ENCODE results near the gene SSH2. TPM values are rescaled to one million over a fixed set of nuclear protein-coding genes. Genes with fewer than 3 reads are reported as not detected.

The SSH2 gene
- total and polyA plus RNA-seq, 9 of the 15 experiments (the other 6 are each of a cell fraction or from before 2014, with no cell fraction given) = 3.9 to 16.1 (median 10.2) TPM

DNA sequence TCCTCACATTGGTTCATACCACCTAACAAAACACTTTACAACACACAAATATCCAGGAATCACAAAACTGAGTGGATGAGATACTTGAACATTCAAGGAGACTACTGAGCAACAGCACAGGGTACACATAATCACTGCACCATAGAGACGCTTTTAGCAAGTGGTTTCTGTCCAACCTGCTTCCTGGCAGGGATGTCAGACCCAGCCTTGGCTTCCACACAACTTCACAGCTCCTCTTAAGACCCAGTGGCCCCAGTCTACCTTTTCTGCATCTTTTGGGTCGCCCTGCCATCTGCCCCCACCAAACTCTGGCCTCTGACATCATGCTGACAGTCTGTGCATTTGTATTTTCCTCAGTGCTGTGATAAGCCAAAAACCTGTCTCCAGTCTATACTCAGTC, 301.4 kb downstream of the SSH2 start:
- H3K27ac ChIP-seq (ENCODE audit: extremely low read depth, low read depth, low read length) = no peak overlapping the region
- in situ Hi-C loops (cut with MboI) = no loop called here
- ChIA-PET CTCF (ENCODE audit: low intra/inter-chr PET ratio) (no interaction called here), POLR2A (interaction anchor here (0.6 to 1.9 kb wide), 3 partner anchors 11 to 527 kb away, joined by 3 to 5 read pairs (median 3); no protein-coding TSS in a partner anchor)
- H3K9me3 ChIP-seq (replicated peaks; ENCODE audit: control insufficient read depth, insufficient read depth, low read depth, low read length) = no peaks in the 10 kb centered on the region
- H3K4me3 ChIP-seq = no peak overlapping the region
- BruUV-seq (replicated peaks) = no TSS peak
- FAIRE-seq (no peak), DNase-seq (ENCODE audit: extremely low read depth in 1 of 4, low spot score in 3 of 4) (no peak), ATAC-seq (no peak)
- no peak overlapping the region for H3K9ac ChIP-seq (ENCODE audit: insufficient read depth in 1 of 2, low read depth in 2 of 2, low read length in 2 of 2)
- no peaks in the 10 kb centered on the region for H4K20me1 ChIP-seq (replicated peaks; ENCODE audit: control insufficient read depth, insufficient read depth, low read length)
- intact Hi-C loops (cut with micrococcal nuclease) = no loop called here
- H3K9me1 ChIP-seq (ENCODE audit: control insufficient read depth, insufficient read depth, low read length) = no peaks in the 10 kb centered on the region
- WGBS (ENCODE audit: insufficient coverage, low coverage, missing lambda C conversion rate) = 4% methylated on average over 2 of the region's 2 CpGs
- peaks cover 0 to 1% of the 10 kb centered on the region in 2 experiments; a peak in 2 of 5 replicates for H3K4me1 ChIP-seq (replicated peaks in 1 of 2; ENCODE audit: control insufficient read depth in 2 of 2, insufficient read depth in 2 of 2, low read length in 2 of 2)
- no peaks in the 10 kb centered on the region for H3K27me3 ChIP-seq (ENCODE audit: control insufficient read depth in 2 of 2, insufficient read depth in 2 of 2, low read length in 2 of 2)
- no peaks in the 10 kb centered on the region for H3K79me2 ChIP-seq (ENCODE audit: control insufficient read depth, insufficient read depth, low read length)
- TF ChIP-seq FOXK1 (CRISPR knock-in tag; IDR thresholded peaks at IDR 0.05; ENCODE audit: borderline replicate concordance) (no peak), ZNF143 (CRISPR knock-in tag; IDR thresholded peaks at IDR 0.05) (no peak), ESRRB (CRISPR knock-in tag; IDR thresholded peaks at IDR 0.05; ENCODE audit: borderline replicate concordance) (no peak), PHTF2 (CRISPR knock-in tag; IDR thresholded peaks at IDR 0.05) (no peak), PTBP1 (IDR thresholded peaks at IDR 0.05; ENCODE audit: low read depth, low read length) (no peak), SIX5 (IDR thresholded peaks at IDR 0.05; ENCODE audit: borderline replicate concordance in 1 of 2, insufficient read depth in 1 of 2, low read depth in 1 of 2, low read length in 2 of 2) (no peak), ZNF232 (CRISPR knock-in tag; IDR thresholded peaks at IDR 0.05) (no peak)
- TF ChIP-seq, protein P1, sequence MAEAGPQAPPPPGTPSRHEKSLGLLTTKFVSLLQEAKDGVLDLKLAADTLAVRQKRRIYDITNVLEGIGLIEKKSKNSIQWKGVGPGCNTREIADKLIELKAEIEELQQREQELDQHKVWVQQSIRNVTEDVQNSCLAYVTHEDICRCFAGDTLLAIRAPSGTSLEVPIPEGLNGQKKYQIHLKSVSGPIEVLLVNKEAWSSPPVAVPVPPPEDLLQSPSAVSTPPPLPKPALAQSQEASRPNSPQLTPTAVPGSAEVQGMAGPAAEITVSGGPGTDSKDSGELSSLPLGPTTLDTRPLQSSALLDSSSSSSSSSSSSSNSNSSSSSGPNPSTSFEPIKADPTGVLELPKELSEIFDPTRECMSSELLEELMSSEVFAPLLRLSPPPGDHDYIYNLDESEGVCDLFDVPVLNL (CRISPR knock-in tag; IDR thresholded peaks at IDR 0.05; ENCODE audit: low read depth) = no peak
- TF ChIP-seq, protein P2, sequence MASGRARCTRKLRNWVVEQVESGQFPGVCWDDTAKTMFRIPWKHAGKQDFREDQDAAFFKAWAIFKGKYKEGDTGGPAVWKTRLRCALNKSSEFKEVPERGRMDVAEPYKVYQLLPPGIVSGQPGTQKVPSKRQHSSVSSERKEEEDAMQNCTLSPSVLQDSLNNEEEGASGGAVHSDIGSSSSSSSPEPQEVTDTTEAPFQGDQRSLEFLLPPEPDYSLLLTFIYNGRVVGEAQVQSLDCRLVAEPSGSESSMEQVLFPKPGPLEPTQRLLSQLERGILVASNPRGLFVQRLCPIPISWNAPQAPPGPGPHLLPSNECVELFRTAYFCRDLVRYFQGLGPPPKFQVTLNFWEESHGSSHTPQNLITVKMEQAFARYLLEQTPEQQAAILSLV (tag; IDR thresholded peaks at IDR 0.05) = no peak
- TF ChIP-seq, protein P3, sequence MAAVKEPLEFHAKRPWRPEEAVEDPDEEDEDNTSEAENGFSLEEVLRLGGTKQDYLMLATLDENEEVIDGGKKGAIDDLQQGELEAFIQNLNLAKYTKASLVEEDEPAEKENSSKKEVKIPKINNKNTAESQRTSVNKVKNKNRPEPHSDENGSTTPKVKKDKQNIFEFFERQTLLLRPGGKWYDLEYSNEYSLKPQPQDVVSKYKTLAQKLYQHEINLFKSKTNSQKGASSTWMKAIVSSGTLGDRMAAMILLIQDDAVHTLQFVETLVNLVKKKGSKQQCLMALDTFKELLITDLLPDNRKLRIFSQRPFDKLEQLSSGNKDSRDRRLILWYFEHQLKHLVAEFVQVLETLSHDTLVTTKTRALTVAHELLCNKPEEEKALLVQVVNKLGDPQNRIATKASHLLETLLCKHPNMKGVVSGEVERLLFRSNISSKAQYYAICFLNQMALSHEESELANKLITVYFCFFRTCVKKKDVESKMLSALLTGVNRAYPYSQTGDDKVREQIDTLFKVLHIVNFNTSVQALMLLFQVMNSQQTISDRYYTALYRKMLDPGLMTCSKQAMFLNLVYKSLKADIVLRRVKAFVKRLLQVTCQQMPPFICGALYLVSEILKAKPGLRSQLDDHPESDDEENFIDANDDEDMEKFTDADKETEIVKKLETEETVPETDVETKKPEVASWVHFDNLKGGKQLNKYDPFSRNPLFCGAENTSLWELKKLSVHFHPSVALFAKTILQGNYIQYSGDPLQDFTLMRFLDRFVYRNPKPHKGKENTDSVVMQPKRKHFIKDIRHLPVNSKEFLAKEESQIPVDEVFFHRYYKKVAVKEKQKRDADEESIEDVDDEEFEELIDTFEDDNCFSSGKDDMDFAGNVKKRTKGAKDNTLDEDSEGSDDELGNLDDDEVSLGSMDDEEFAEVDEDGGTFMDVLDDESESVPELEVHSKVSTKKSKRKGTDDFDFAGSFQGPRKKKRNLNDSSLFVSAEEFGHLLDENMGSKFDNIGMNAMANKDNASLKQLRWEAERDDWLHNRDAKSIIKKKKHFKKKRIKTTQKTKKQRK (IDR thresholded peaks at IDR 0.05; ENCODE audit: borderline replicate concordance, low read depth, low read length) = no peak
- TF ChIP-seq, protein P4, sequence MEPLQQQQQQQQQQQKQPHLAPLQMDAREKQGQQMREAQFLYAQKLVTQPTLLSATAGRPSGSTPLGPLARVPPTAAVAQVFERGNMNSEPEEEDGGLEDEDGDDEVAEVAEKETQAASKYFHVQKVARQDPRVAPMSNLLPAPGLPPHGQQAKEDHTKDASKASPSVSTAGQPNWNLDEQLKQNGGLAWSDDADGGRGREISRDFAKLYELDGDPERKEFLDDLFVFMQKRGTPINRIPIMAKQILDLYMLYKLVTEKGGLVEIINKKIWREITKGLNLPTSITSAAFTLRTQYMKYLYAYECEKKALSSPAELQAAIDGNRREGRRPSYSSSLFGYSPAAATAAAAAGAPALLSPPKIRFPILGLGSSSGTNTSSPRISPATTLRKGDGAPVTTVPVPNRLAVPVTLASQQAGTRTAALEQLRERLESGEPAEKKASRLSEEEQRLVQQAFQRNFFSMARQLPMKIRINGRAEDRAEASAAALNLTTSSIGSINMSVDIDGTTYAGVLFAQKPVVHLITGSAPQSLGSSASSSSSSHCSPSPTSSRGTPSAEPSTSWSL (CRISPR knock-in tag; IDR thresholded peaks at IDR 0.05; ENCODE audit: borderline replicate concordance) = no peak
- no peak overlapping the region for H2AFZ ChIP-seq (ENCODE audit: low read depth, low read length)
- no peak overlapping the region for H3K4me2 ChIP-seq (ENCODE audit: insufficient read depth, low read length)
- peaks cover 11% of the 10 kb centered on the region; the same call in 2 of the 3 replicates for H3K36me3 ChIP-seq (ENCODE audit: control insufficient read depth, insufficient read depth, low read length)
